Fibroblast of mammary gland (primary cell): ENCODE results near the gene THOC6.

Experiments used
- DNase-seq: peaks from one replicate; pipeline ENCODE4 v3.0.0-alpha.2; 2010; ENCODE audit warnings: low read depth
- H3K4me3 ChIP-seq: 2 replicates; pipeline ENCODE4 v1.5.1; 2011; ENCODE audit warnings: low read depth, mild to moderate bottlenecking, low read length, moderate library complexity; ENCODE audit not compliant: control insufficient read depth
- CTCF ChIP-seq: conservative IDR thresholded peaks from 2 replicates; pipeline ENCODE4 v1.5.1; 2011; ENCODE audit warnings: low read depth, low read length, inconsistent platforms; ENCODE audit not compliant: control insufficient read depth, insufficient read depth

The THOC6 gene

DNA sequence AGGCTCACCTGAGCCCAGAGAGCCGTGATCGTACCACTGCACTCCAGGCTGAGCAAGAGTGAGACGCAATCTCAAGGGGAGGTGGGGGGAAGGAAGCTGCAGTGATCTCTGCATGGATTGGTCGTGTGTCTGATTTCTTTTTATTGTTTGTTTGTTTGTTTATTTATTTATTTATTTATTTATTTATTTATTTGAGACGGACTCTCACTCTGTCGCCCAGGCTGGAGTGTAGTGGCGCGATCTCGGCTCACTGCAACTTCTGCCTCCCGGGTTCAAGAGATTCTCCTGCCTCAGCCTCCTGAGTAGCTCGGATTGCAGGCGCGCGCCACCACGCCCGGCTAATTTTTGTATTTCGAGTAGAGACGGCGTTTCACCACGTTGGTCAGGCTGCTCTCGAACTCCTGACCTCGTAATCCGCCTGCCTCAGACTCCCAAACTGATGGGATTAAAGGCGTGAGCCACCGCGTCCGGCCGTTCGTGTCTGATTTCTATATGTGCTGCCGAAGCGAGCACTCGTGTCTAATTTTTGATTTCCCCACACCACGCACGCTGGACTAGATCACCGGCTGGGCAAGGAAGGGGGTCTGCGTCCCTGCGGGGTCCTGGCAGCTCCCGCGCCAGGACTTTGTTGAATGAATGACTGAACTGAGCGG lies 4.1 kb upstream of the THOC6 start:
- no peak for DNase-seq
- peak overlapping the region; percentile 50 for H3K4me3 ChIP-seq
- no peak for TF ChIP-seq CTCF

DNA sequence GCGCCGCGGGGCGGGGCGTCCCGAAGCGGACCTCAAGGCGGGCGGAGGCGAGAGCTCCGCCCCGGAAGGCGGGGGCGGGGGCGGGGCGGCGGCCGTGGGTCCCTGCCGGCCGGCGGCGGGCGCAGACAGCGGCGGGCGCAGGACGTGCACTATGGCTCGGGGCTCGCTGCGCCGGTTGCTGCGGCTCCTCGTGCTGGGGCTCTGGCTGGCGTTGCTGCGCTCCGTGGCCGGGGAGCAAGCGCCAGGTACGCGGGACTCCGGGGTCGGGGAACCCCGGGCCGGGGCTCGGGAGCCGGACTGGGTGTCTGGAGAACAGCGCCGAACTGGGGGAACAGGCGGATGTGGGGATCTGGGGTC lies 3.6 kb upstream of the THOC6 start, which contains the start of gene TNFRSF12A:
Gene TNFRSF12A, plus strand, starts transcription at position 122 of the 357 bp plus-strand sequence. Its CDS starts 30 bp downstream, at position 152.
- DNase-seq, result peak; percentile 58
- peak within 1 kb of the TSS; percentile 74 for H3K4me3 ChIP-seq
- no peak for TF ChIP-seq CTCF

- peak; percentile 82 for DNase-seq
- no peak for TF ChIP-seq CTCF
- peak overlapping the region; percentile 74 for H3K4me3 ChIP-seq
These were observed 3.0 kb upstream of the THOC6 start for GRCh38 chr16:3020604-3021448.

DNA sequence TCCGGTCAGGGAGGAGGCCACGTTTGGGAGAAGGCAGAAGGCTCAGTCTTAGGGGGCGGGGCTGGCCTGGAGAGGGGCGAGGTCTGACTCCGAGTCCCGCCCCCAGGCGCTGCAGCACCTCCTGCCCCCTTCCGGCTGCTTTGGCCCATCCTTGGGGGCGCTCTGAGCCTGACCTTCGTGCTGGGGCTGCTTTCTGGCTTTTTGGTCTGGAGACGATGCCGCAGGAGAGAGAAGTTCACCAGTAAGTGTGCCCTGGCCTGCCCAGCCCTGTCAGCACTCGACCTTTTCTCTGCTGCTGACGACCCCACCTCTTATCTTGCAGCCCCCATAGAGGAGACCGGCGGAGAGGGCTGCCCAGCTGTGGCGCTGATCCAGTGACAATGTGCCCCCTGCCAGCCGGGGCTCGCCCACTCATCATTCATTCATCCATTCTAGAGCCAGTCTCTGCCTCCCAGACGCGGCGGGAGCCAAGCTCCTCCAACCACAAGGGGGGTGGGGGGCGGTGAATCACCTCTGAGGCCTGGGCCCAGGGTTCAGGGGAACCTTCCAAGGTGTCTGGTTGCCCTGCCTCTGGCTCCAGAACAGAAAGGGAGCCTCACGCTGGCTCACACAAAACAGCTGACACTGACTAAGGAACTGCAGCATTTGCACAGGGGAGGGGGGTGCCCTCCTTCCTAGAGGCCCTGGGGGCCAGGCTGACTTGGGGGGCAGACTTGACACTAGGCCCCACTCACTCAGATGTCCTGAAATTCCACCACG lies 2.2 kb upstream of the THOC6 start:
- peak; percentile 97 for DNase-seq

DNA sequence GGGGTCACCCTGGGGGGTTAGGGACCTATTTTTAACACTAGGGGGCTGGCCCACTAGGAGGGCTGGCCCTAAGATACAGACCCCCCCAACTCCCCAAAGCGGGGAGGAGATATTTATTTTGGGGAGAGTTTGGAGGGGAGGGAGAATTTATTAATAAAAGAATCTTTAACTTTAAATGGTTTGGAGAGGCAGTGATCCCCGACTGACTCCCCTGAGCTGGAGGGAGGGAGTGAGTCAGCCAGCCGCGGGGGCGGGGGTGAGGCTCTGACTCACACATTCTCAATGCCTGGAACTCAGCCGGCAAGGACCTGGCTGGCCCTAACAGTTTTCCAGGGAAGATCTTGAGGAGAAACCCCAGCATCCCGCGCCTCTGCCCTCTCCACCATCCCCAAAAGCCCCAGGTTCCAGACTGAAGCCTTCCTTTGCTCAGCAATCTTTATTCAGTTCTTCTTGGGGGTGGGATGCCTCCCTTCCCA lies 1.6 kb upstream of the THOC6 start:
- TF ChIP-seq CTCF, result no peak
- DNase-seq, result peak; percentile 96
- peak overlapping the region; percentile 74 for H3K4me3 ChIP-seq

More for the DNA sequence above, 2.2 kb upstream of the THOC6 start:
- peak overlapping the region; percentile 74 for H3K4me3 ChIP-seq
- TF ChIP-seq CTCF, result peak; percentile 17

- TF ChIP-seq CTCF, result no peak
- peak; percentile 87 for DNase-seq
- peak overlapping the region; percentile 74 for H3K4me3 ChIP-seq
These were observed 986 bp upstream of the THOC6 start for GRCh38 chr16:3022684-3023414.
